Spleen (tissue), 11 donors: ENCODE data around the gene MCM5. TPM values are rescaled to one million over a fixed set of nuclear protein-coding genes. Genes with fewer than 3 reads are reported as not detected.

Experiments used
- DNase-seq: peaks from one replicate; pipeline ENCODE4 v3.0.0-alpha.2; 2020
- H3K27ac ChIP-seq, 8 donors: fragments of 200-600 bp; sonication (generic) in 7 of 8; 1 replicate in 4 of 8; 2 replicates in 4 of 8; pipeline versions ENCODE4 v1.5.0 to v1.8.0; 2016 to 2021; ENCODE audit warnings: inconsistent platforms in 4 of 8, mild to moderate bottlenecking in 4 of 8, moderate library complexity in 1 of 8
- H3K27me3 ChIP-seq, 7 donors: fragments of 200-600 bp; sonication (generic) in 6 of 7; replicated peaks in 1 of 7; 1 replicate in 4 of 7; 2 replicates in 3 of 7; pipeline versions ENCODE4 v1.5.0 to v1.8.0; 2016 to 2021; ENCODE audit warnings: inconsistent platforms in 3 of 7, mild to moderate bottlenecking in 1 of 7
- H3K36me3 ChIP-seq, 6 donors: fragments of 200-600 bp; sonication (generic) in 5 of 6; 1 replicate in 4 of 6; 2 replicates in 2 of 6; pipeline versions ENCODE4 v1.5.0 to v1.8.0; 2016 to 2021; ENCODE audit warnings: inconsistent platforms in 2 of 6
- H3K4me1 ChIP-seq, 6 donors: fragments of 200-600 bp; sonication (generic) in 5 of 6; 1 replicate in 3 of 6; 2 replicates in 3 of 6; pipeline versions ENCODE4 v1.5.0 to v1.8.0; 2016 to 2021; ENCODE audit warnings: inconsistent platforms in 3 of 6
- H3K4me3 ChIP-seq, 8 donors: fragments of 200-600 bp; sonication (generic) in 7 of 8; 1 replicate in 4 of 8; 2 replicates in 4 of 8; pipeline versions ENCODE4 v1.5.0 to v1.8.0; 2016 to 2021; ENCODE audit warnings: inconsistent platforms in 4 of 8, mild to moderate bottlenecking in 4 of 8, moderate library complexity in 2 of 8
- H3K9me3 ChIP-seq, 8 donors: fragments of 200-600 bp; sonication (generic) in 7 of 8; 1 replicate in 4 of 8; 2 replicates in 4 of 8; pipeline versions ENCODE4 v1.5.0 to v1.8.0; 2016 to 2021; ENCODE audit warnings: inconsistent platforms in 4 of 8
- POLR2A ChIP-seq, 3 donors: fragments of 450-650 bp; IDR thresholded peaks; one replicate each; pipeline ENCODE4 v1.5.1; 2017; ENCODE audit warnings: antibody characterized with exemption in 3 of 3, mild to moderate bottlenecking in 1 of 3
- POLR2AphosphoS5 ChIP-seq, 3 donors: sonication (generic); formaldehyde crosslinking; IDR thresholded peaks; one replicate each; pipeline ENCODE4 v1.5.1; 2017; ENCODE audit warnings: antibody characterized with exemption in 3 of 3
- WGBS, 5 donors: extraction: QIAGEN DNeasy Blood & Tissue Kit in 3 of 5; methylation state at CpG; one replicate each; pipeline versions ENCODE4 v1.1.5 to v1.1.7; 2013 to 2018; 5-methylcytosine and 5-hydroxymethylcytosine counted together
- intact Hi-C: fragments of 100-400 bp; cut with DNase I; formaldehyde crosslinking; loops from one replicate; pipeline ENCODE4 v1.15.0; 2023; ENCODE audit warnings: low total_unique reads
- polyA plus RNA-seq, 3 donors: library from polyadenylated mRNA; stranded (reverse); fragments of 200-250 nt; gene quantifications; one replicate each; pipeline ENCODE4 v1.2.1, GENCODE V29; 2013
- total RNA-seq, 7 donors: library from RNA; depleted of rRNA in 3 of 7; stranded (reverse); fragments of >200 nt in 3 of 7; fragmentation: NEBNext Ultra II Directional in 4 of 7; extraction: Animal tissue kit (Norgen Biotek cat#: 25700) in 4 of 7; gene quantifications; one replicate each; pipeline versions ENCODE4 v1.1.0 to v1.2.1, GENCODE V29; 2016 to 2021
- TF ChIP-seq, protein P1 (sequence below), 11 experiments: fragments of 200-600 bp in 7 of 11; fragments of 450-650 bp in 4 of 11; sonication (generic) in 4 of 11; IDR thresholded peaks in 8 of 11; conservative IDR thresholded peaks in 3 of 11; 1 replicate in 7 of 11; 2 replicates in 4 of 11; pipeline versions ENCODE4 v1.4.0 to v1.8.0; 2016 to 2021; ENCODE audit warnings: antibody characterized with exemption in 11 of 11, inconsistent platforms in 4 of 11, mild to moderate bottlenecking in 1 of 11
- donor health status: healthy with polysubstance abuse.
- donor health status: DM: no; HTN: no; CAD: no; lungs with moderate emphysema.
- donor health status: DM: no; HTN: no; CAD: no.
- donor health status: Bipolar disorder and iron deficiency.
- donor health status: healthy.
- donor health status: DM: no; HTN: no; CAD: no.
- donor health status: DM: yes; HTN: yes; CAD: no.

Gene MCM5
- total and polyA plus RNA-seq, 10 donors = 45.2 to 96.3 (median 56.5) TPM

DNA sequence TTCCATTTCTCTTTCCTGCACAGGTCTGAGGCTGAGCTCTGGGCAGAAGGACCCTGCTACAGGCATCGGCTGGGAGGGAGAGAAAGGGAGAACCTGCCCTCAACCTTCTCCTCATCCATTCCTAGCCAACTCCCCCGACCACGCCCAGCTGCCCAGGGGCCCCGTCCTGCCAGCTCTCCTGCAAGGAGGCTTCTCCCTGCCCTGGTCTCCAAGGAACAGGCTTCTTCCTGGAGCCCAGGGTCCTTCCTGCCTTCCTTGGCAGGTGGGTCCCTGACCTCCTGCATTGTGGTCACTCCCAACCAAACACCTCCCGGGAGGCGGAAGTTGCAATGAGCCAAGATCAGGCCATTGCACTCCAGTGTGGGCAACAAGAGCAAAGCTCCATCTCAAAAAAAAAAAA lies 31.6 kb upstream of the MCM5 start:
- no peaks in the 10 kb centered on the region for H3K9me3 ChIP-seq
- H3K4me1 ChIP-seq = peaks cover 0 to 81% (median 49%) of the 10 kb centered on the region in 6 donors
- no peaks in the 10 kb centered on the region for H3K36me3 ChIP-seq
- H3K27ac ChIP-seq = peak overlapping the region in 1 of 8 donors; percentile 57
- intact Hi-C loops = no loop called here
- no peak overlapping the region for H3K4me3 ChIP-seq
- no peak for TF ChIP-seq POLR2AphosphoS5 (IDR thresholded peaks at IDR 0.05)
- no peak for TF ChIP-seq POLR2A (IDR thresholded peaks at IDR 0.05)
- no peak for DNase-seq
- WGBS, 5 donors = 68 to 87% (median 83%) methylated on average over 6 of the region's 6 CpGs
- H3K27me3 ChIP-seq = no peaks in the 10 kb centered on the region

DNA sequence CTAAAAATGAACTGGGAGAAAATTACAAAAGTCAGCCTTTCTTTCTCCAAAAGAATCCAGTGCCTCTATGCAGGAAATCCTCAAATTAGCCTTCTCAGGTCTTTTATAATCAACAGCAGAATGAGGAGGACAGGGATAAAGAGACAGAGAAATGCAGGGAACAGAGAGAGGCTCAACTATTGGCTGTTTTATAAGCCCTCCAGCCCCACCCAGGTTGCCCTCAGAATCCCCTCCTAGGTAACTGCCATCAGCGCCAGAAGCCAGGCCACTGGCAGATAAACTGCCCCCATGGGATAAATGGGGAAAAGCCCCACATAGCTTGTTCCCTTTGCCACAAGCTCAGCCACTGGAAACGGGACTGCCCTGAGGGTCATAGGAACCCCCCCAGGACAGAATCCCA lies 29.9 kb upstream of the MCM5 start:
- 53 to 76% (median 62%) methylated on average over 2 of the region's 2 CpGs for WGBS, 5 donors
- no peak overlapping the region for H3K4me3 ChIP-seq
- H3K27me3 ChIP-seq = no peaks in the 10 kb centered on the region
- peak overlapping the region in 4 of 8 donors; percentile 7 to 76 (median 52) for H3K27ac ChIP-seq
- no peaks in the 10 kb centered on the region for H3K36me3 ChIP-seq
- TF ChIP-seq POLR2AphosphoS5 (IDR thresholded peaks at IDR 0.05) (no peak), POLR2A (IDR thresholded peaks at IDR 0.05) (no peak)
- TF ChIP-seq, protein P1, sequence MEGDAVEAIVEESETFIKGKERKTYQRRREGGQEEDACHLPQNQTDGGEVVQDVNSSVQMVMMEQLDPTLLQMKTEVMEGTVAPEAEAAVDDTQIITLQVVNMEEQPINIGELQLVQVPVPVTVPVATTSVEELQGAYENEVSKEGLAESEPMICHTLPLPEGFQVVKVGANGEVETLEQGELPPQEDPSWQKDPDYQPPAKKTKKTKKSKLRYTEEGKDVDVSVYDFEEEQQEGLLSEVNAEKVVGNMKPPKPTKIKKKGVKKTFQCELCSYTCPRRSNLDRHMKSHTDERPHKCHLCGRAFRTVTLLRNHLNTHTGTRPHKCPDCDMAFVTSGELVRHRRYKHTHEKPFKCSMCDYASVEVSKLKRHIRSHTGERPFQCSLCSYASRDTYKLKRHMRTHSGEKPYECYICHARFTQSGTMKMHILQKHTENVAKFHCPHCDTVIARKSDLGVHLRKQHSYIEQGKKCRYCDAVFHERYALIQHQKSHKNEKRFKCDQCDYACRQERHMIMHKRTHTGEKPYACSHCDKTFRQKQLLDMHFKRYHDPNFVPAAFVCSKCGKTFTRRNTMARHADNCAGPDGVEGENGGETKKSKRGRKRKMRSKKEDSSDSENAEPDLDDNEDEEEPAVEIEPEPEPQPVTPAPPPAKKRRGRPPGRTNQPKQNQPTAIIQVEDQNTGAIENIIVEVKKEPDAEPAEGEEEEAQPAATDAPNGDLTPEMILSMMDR (IDR thresholded peaks at IDR 0.05 in 8 of 11, conservative IDR thresholded peaks at IDR 0.05 in 3 of 11) = no peak
- H3K9me3 ChIP-seq = no peaks in the 10 kb centered on the region
- intact Hi-C loops = no loop called here
- peaks cover 0 to 78% (median 52%) of the 10 kb centered on the region in 6 donors for H3K4me1 ChIP-seq
- no peak for DNase-seq

DNA sequence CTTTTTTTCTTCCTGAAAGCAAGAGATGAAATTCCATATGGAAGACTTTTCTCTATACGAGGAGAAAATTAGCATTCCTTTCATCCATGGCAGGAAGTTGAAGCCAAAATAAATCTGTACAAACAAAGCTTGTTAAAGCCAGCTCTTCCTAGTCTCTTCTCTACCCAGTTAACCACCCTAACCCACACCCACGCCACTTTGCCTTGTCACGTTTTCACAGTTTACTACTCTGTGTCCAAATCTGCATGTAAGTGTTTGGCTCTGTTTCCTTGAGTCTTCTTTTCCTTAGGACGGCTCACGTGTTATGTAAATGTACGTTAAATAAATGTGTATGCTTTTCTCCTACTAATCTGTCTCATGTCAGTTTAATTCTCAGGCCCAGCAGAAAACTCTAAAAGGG lies 26.2 kb upstream of the MCM5 start:
- Histone ChIP-seq H3K9me3 (no peaks in the 10 kb centered on the region), H3K36me3 (no peaks in the 10 kb centered on the region), H3K4me1 (peaks cover 13 to 86% (median 69%) of the 10 kb centered on the region in 6 donors), H3K27me3 (no peaks in the 10 kb centered on the region), H3K27ac (no peak overlapping the region), H3K4me3 (no peak overlapping the region)
- 80 to 94% (median 88%) methylated on average over 6 of the region's 6 CpGs for WGBS, 5 donors
- no peak for DNase-seq
- intact Hi-C loops = no loop called here
- no peak for TF ChIP-seq POLR2A (IDR thresholded peaks at IDR 0.05)
- no peak for TF ChIP-seq POLR2AphosphoS5 (IDR thresholded peaks at IDR 0.05)
- TF ChIP-seq, protein P1 (IDR thresholded peaks at IDR 0.05 in 8 of 11, conservative IDR thresholded peaks at IDR 0.05 in 3 of 11) = no peak

DNA sequence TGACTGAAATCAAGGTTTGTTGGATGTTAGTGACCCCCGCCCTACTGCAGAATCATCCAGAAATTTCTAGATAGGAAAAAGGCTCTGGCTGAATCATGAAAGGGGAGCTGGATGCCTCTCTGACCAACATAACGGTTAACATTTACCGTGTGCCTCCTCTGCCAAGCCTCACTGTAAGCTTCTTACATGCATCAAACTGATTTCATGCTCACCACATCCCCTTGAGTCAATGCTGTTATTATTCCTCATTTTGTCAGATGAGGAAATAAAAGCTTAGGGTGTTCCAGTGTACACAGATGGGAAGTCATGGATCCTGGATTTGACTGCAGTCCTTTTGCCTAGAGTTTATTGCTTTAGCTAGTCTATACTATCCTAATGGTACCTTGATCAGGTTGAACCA lies 24.9 kb upstream of the MCM5 start:
- no peak for DNase-seq
- Histone ChIP-seq H3K36me3 (no peaks in the 10 kb centered on the region), H3K4me1 (peaks cover 13 to 79% (median 61%) of the 10 kb centered on the region in 6 donors), H3K27ac (peak overlapping the region in 5 of 8 donors; percentile 3 to 88 (median 84)), H3K9me3 (no peaks in the 10 kb centered on the region), H3K4me3 (no peak overlapping the region), H3K27me3 (no peaks in the 10 kb centered on the region)
- no peak for TF ChIP-seq POLR2A (IDR thresholded peaks at IDR 0.05)
- peak in 1 of 3 donors; percentile 61 for TF ChIP-seq POLR2AphosphoS5 (IDR thresholded peaks at IDR 0.05)
- intact Hi-C loops = no loop called here
- 45 to 77% (median 63%) methylated on average over 3 of the region's 3 CpGs for WGBS, 5 donors

DNA sequence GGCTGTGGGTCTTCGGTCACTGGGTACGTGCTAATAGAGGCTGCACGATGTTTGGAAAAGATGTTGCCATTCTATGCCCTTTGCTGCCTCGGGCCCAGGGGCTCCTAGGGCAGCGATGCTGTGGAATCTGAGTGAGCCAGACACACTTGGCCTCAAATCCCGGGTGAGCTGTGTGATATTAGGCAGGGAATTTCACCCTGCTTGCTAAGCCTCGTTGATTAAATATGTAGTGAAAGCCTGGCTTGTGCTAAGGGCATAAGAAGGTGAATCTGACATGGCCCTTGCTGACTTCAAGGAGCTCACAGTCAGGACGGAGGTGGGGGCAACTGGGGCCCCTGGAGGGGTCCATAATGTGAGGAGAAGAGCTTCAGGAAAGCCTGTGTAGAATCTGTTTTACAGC lies 24.4 kb upstream of the MCM5 start:
- H3K9me3 ChIP-seq = no peaks in the 10 kb centered on the region
- no peak overlapping the region for H3K4me3 ChIP-seq
- intact Hi-C loops = no loop called here
- 85 to 92% (median 86%) methylated on average over 5 to 8 of the region's 8 CpGs for WGBS, 5 donors
- H3K4me1 ChIP-seq = peaks cover 17 to 79% (median 61%) of the 10 kb centered on the region in 6 donors
- peak overlapping the region in 5 of 8 donors; percentile 23 to 88 (median 84) for H3K27ac ChIP-seq
- DNase-seq = no peak
- TF ChIP-seq POLR2A (IDR thresholded peaks at IDR 0.05) = no peak
- no peak for TF ChIP-seq POLR2AphosphoS5 (IDR thresholded peaks at IDR 0.05)
- TF ChIP-seq, protein P1 (IDR thresholded peaks at IDR 0.05 in 8 of 11, conservative IDR thresholded peaks at IDR 0.05 in 3 of 11) = no peak
- H3K27me3 ChIP-seq = no peaks in the 10 kb centered on the region
- no peaks in the 10 kb centered on the region for H3K36me3 ChIP-seq
